CD1c-positive myeloid dendritic cell (primary cell): ENCODE measurements around the gene CCND2.

Source experiments
- DNase-seq: peaks from one replicate; pipeline ENCODE4 v3.0.0-alpha.2; 2016; ENCODE audit errors: extremely low spot score

CCND2 gene

GRCh38 chr12:4273652-4274395 lies at the start of gene CCND2:
Gene CCND2, plus strand, starts transcription at chr12:4273762. Its CDS starts 279 bp downstream, at chr12:4274041.
- peak; percentile 73 for DNase-seq

- peak; percentile 23 for DNase-seq
Measured at GRCh38 chr12:4224206-4224889, 49.2 kb upstream of the CCND2 start.

DNA sequence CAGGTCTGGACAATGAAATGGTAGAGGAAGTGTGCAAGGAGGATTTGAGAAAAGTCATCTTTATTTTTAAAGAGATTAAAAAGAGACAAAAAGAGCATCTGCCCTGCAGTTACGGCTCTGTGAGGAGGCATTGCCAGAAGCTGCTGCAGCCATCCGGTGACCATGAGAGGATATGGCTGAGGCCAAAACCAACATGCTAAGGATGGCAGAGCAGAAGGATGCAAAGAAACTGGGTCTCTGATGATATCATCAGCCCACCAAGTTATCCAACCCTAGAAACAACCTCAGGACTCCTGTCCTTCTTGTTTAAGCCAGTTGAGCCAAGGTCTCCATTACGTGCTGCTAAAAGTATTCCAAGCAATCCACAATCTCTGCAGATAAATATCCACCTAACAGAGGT lies 48.0 kb upstream of the CCND2 start:
- no peak for DNase-seq

DNA sequence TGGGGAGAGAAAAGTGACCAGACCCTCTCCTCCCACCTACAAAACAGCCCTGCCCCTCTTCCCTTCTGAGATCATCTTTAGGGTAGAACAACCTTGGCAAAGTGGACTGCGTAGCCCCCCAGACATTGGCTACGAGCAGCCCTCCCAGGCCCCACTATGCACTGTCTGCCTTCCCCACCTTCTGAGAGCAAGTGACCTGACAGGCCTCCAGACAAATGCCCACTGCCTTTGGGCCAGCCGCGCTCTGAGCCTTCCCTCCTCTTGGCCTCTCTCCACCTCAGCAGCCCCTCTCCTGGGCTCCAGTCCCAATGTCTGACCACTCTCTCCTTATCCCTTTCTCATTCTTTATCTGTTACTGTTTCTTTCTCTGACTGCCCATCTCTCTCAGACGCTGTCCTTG lies 46.5 kb upstream of the CCND2 start:
- DNase-seq = no peak

- no peak for DNase-seq
Measured at GRCh38 chr12:4228122-4228580, 45.4 kb upstream of the CCND2 start.

DNA sequence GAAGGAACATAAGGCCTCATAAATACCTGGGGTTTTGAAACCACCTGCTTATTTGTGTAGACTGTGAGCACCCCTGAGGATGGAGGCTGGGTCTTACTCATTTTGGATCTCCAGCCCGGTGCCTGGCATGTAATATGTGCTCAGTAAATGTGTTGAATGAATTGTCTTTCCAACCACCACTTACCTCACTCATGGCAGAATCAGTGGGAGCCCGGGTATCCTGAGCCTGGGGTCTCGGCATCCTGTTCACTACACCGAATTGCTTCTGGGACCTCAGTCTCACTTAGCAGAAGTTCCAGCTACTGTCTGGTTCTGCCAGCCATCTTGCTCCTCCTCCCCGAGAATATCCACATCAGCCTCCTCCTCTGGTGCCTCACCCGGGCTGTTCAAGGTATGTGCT lies 43.0 kb upstream of the CCND2 start:
- DNase-seq = no peak

GRCh38 chr12:4238577-4238976 lies 35.0 kb upstream of the CCND2 start:
- no peak for DNase-seq

DNA sequence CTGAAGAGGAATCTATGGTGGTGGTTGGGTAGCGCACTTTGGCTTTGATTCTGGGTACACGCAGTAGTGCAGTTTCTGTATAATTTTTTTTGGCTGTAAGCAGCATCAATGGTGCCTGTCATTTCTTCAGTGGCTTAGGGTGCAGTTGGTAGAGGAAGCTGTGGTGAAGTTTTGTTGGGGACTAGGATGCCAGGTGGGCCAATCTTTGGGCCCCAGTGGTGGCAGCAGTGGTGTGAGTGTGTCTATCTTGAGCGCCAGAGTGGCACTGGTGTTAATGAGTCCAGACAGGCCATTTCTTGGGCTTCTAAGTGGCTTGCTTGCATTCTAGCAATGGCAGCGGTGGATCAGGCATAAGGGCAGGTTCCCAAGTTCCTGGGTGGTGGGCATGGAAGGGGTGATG lies 33.8 kb upstream of the CCND2 start:
- DNase-seq = no peak

- no peak for DNase-seq
Measured at GRCh38 chr12:4240161-4240783, 33.3 kb upstream of the CCND2 start.

DNA sequence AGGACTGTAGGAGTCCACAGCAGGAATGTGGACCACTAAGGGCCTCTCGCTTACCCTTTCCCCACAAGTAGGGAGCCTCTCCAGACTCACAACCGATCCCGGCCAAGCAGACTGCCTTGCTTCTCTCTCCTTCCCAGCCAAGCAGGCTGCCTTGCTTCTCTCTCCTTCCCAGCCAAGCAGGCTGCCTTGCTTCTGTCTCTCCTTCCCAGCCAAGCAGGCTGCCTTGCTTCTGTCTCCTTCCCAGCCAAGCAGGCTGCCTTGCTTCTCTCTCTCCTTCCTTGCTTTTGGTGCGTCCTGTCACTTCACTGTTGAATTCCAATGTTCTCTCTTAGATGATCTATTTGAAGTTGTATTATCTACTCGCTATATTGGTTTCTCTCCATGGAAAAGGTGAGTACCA lies 32.6 kb upstream of the CCND2 start:
- no peak for DNase-seq

- no peak for DNase-seq
Measured at GRCh38 chr12:4241592-4241991, 32.0 kb upstream of the CCND2 start.

- DNase-seq = no peak
Measured at GRCh38 chr12:4242595-4242994, 31.0 kb upstream of the CCND2 start.

- DNase-seq = no peak
Measured at GRCh38 chr12:4243091-4243490, 30.5 kb upstream of the CCND2 start.

GRCh38 chr12:4243491-4244100 lies 30.0 kb upstream of the CCND2 start:
- DNase-seq = peak; percentile 70

GRCh38 chr12:4244868-4245267 lies 28.7 kb upstream of the CCND2 start:
- DNase-seq = no peak

DNA sequence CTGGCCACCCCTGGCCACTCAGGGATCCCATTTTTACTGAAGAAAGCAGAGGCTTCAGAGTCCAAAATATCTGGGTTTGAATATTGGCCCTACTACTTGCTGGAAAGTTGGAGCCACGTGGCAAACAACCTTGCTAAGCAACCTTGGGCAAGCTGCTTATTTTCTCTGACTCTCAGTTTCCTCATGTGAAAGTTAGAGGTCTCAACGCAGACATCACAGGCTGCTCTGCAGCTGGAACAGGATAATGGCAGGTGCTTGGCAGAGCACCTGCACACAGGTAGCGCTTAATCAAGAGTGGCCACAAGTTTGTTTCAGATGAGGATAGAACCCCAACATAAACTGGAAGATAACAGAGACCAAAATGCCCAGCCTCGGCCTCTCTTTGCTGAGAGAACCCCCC lies 28.1 kb upstream of the CCND2 start:
- no peak for DNase-seq

- peak; percentile 23 for DNase-seq
Measured at GRCh38 chr12:4246116-4246515, 27.4 kb upstream of the CCND2 start.

GRCh38 chr12:4250691-4251090 lies 22.9 kb upstream of the CCND2 start:
- DNase-seq = no peak

- DNase-seq = no peak
Measured at GRCh38 chr12:4251216-4251891, 22.2 kb upstream of the CCND2 start.

- DNase-seq = no peak
Measured at GRCh38 chr12:4251967-4252366, 21.6 kb upstream of the CCND2 start.

DNA sequence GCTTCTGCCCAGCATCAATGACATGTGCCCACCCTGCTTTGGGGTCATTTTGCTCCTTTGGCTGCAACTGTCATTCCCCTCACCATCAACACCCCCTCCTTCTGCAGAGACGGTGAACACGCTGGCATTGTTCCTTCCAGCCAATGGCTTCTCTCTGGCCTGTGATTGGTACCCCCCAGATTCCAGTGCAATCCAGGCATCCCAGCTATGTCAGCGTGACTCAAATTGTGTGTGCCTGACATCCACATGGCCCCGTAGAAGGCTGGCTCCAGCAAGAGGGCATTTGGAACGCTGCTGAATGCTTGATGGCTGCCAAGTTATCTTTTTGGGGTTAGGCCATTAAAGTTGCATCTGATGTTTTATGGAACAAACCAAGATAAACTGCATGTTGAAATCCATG lies 21.0 kb upstream of the CCND2 start:
- no peak for DNase-seq
